GM19043 (cell line): ENCODE data around the gene TTC17.
"Not testable (repeated sequence)": the region's sequence is repeated elsewhere in the genome, so short reads cannot be mapped to it uniquely, and the experiment has no call there.

Experiments used
- ATAC-seq: cut with Tn5 transposase; IDR thresholded peaks from one replicate; pipeline ENCODE4 v1.9.1; 2021; ENCODE audit warnings: low read depth; ENCODE audit not compliant: unreplicated experiment

The TTC17 gene

GRCh38 chr11:43378897-43379296 lies 20.2 kb downstream of the TTC17 start:
- ATAC-seq, result no peak

DNA sequence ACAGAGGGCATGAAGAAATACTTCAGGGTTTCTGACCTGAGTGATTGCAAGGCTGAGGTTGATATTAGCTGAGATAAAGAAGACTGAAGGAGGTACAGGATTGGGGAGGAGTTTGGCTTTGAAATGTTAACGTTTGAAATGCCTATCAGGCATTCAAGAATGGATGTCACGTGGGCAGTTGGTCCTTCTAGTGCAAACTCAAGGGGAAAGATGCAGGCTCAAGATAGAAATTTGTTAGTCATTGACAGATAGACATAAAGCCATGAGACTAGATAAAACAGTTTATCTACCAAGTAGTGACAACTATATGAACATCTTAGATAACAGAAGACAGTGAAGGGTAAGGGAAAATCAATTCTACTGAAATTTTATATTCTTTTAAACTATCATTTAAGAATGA lies 23.1 kb downstream of the TTC17 start:
- no peak for ATAC-seq

GRCh38 chr11:43382614-43383013 lies 23.9 kb downstream of the TTC17 start:
- no peak for ATAC-seq

DNA sequence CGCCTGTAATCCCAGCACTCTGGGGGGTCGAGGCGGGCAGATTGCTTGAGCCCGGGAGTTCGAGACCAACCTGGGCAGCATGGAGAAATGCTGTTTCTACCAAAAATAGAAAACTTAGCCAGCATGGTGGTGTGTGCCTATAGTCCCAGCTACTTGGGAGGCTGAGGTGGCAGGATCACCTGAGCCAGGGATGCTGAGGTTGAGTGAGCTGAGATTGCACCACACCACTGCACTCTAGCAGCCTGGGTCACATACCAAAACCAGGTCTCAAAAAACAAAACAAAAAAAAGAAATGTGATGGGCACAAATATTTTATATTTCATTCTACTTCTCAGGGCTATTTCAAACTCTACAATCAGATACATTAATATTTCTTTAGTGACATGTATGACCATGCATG lies 25.7 kb downstream of the TTC17 start:
- ATAC-seq, result no peak

- no peak for ATAC-seq
Measured at GRCh38 chr11:43392713-43393112, 34.0 kb downstream of the TTC17 start.

DNA sequence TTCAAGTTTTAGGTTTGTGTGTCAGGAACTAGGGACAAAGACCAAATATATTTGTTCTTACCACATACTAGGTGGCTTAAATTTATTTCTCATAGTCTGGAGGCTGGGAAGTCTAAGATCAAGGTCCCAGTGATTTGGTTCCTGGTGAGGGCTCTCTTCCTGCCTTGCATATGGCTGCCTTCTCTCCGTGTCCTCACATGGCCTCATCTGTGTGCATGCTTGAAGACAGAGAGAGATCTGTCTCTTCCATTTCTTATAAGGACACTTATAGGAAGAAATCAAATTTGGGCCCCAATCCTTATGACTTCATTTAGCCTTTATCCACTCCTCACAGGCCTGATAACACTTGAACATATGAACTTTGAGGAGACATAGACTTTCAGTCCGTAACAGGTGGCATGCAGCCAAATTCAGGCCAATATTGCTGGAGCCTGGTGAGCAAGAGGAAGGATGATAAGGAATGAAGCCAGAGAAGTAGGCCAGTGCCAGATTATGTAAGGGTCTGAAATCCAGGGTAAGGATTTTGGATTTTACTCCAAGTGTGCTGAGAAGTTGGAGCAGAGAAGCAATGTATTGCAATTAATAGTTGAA lies 35.1 kb downstream of the TTC17 start:
- no peak for ATAC-seq

- ATAC-seq, result no peak
Measured at GRCh38 chr11:43396617-43397016, 37.9 kb downstream of the TTC17 start.

- no peak for ATAC-seq
Measured at GRCh38 chr11:43397251-43397650, 38.5 kb downstream of the TTC17 start.

DNA sequence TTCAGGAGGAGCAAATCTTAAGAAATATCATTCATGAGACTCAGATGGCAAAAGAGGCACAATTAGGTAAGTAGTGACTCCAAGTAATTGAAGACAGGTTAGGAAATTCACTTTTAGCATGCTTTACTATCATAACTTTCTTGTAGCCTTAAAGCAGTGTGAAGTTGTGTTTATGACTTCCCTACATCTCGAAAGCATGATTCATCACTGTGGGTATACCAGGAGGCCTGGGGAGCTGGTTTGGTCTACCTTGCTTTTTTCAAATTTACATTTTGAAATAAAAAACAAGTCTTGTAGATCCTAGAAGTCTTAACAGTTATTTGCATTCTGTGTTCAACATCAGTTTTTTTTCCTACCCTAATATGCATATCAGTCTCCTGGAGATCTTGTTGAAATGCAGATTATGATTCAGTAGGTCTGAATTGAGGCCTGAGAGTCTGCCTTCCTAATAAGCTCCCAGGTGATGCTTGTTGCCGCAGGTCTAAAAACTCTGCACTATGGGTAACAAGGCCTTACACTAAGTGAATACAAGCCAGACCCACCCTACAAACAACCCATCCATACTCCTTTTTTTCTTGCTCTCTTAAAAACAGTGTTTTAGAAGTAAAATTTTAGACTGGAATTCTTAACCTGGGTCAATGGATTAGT lies 41.4 kb downstream of the TTC17 start:
- ATAC-seq, result no peak

DNA sequence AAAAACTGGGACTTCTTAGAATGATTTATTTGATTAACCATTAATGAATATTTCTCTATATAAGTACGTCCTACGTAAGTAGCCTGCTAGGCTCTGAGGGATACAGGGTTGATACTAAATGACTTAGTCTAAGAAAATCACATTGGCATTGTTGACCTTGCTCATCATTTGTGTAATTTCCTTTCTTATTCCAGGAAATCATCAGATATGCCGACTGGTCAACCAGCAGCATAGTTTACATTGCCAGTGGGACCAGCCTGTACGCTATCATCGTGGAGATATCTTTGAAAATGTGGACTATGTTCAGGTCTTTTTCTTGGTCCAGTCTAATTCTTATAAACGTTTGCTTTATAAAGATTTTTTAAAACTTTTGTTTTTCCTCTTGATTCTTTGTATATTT lies 42.5 kb downstream of the TTC17 start:
- no peak for ATAC-seq

GRCh38 chr11:43401811-43402210 lies 43.1 kb downstream of the TTC17 start:
- not testable (repeated sequence) for ATAC-seq

DNA sequence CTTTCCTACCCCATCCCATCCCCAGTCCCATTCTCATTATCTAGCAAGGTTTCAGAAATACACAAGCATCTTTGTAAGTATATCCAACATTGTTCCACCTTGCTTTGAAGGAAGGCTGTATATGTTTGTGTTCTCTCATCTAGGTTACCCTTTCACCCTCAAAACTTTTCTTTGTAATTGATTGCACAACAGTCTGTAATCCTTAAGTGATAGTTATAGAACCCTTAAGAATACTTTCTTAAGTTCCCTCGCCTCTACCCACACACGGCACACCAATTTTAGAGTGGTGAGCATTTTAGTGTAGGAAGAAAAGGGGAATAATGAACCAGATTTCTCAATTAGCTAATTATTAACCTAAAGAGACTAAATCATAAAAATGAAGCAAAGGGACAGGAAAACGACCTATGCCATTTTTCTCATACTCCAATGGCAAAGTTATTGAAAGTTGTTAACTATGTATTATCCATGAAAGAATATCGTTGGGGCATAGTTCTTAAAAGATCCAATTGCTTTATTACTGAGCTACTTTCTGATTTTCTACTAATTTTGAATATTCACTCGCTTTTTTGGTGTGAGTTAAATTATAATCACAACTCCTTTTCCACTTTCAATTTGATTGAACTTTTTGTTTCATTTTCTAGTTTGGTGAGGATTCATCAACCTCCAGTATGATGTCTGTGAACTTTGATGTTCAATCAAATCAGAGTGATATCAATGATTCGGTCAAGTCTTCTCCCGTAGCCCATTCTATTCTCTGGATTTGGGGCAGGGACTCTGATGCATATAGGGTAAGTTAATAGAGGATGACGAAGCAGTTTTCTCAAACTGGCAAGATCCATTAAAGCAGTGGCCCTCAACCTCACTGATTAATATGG lies 44.9 kb downstream of the TTC17 start:
- ATAC-seq, result no peak

DNA sequence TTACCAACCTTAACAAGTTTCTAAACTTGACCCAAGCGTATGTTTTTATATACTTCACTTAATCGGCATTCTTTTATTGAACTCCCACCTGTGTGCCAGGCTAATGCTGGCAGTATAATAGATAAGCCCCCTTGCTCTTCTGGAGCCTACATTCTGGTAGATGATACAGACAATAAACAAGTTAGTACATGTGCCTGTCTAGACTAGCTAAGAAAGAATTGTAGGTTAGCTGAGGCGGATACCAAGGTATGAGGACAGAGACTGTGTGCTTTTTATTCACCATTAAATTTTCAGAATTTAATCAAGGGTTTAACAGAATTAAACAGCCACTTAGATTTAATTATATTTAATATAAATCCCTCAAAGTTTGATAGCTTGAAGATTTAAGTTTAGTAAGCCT lies 45.7 kb downstream of the TTC17 start:
- no peak for ATAC-seq

GRCh38 chr11:43404836-43405479 lies 46.2 kb downstream of the TTC17 start:
- ATAC-seq, result no peak

GRCh38 chr11:43408277-43408676 lies 49.6 kb downstream of the TTC17 start:
- ATAC-seq, result no peak

GRCh38 chr11:43410394-43410793 lies 51.7 kb downstream of the TTC17 start:
- ATAC-seq, result no peak

GRCh38 chr11:43418197-43418596 lies 59.5 kb downstream of the TTC17 start:
- ATAC-seq, result no peak

DNA sequence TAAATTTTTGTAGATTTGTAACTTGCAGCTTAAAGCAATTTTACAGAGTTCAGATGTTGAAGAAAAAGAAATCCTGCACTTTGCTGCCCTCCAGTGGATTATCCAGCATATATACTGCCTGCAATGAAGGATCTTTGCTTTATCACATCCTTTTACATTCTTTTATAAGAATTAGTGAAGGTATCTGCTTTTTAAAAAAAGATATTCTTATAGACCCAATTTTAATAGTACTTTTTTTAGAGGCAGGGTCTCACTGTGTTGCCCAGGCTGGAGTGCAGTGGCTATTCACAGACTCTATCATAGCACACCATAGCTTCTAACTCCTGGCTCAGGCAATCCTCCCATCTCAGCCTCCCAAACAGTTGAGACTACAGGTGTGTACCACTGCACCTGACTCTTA lies 60.7 kb downstream of the TTC17 start:
- ATAC-seq, result no peak

GRCh38 chr11:43427971-43428370 lies 69.3 kb downstream of the TTC17 start:
- no peak for ATAC-seq

GRCh38 chr11:43430916-43431315 lies 72.2 kb downstream of the TTC17 start:
- ATAC-seq, result not testable (repeated sequence)

DNA sequence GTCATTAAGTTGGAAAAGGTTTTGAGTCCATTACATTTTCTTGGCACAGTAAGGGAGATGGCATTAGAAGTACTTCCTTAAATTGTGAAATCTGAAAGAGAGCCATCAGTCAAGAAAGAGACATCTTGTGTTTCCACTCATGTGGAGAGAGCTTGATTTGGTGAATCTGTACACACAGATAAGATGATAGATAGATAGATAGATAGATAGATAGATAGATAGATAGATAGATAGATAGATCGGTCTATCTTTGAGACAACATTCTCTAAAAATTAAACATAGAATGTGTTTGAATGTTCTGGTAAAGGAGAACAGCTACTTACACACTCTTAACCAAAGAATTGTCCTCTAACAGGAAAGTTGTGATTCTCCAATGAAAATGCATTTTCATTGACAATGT lies 76.2 kb downstream of the TTC17 start:
- ATAC-seq, result no peak
